NB4 (cell line): Measurements from ENCODE around the gene MYOCD.
A peak's percentile ranks its signal among the peaks of the same experiment; 100 is the strongest.

Experiments
- DNase-seq: peaks from one replicate; pipeline ENCODE4 v3.0.0; 2010; ENCODE audit warnings: low read depth
- H3K4me3 ChIP-seq: one replicate; pipeline ENCODE4 v1.5.1; 2011; ENCODE audit warnings: mild to moderate bottlenecking, low read depth, low read length, moderate library complexity
- CTCF ChIP-seq: IDR thresholded peaks from one replicate; pipeline ENCODE4 v1.5.1; 2012; ENCODE audit warnings: low read depth, low read length
- MAX ChIP-seq: IDR thresholded peaks from 2 replicates; pipeline ENCODE4 v1.6.1; 2011; ENCODE audit warnings: low read depth, low read length
- MYC ChIP-seq: IDR thresholded peaks from 2 replicates; pipeline ENCODE4 v1.6.1; 2011; ENCODE audit warnings: low read depth, low read length
- POLR2A ChIP-seq: IDR thresholded peaks from 2 replicates; pipeline ENCODE4 v1.6.1; 2011; ENCODE audit warnings: mild to moderate bottlenecking; ENCODE audit not compliant: insufficient read length; ENCODE audit errors: extremely low read depth

MYOCD gene

GRCh38 chr17:12659500-12659899 lies 6.2 kb upstream of the MYOCD start:
- DNase-seq = no peak
- no peak overlapping the region for H3K4me3 ChIP-seq
- no peak for TF ChIP-seq MYC
- TF ChIP-seq MAX = no peak
- no peak for TF ChIP-seq POLR2A
- no peak for TF ChIP-seq CTCF

- H3K4me3 ChIP-seq = no peak overlapping the region
- TF ChIP-seq CTCF (no peak), MYC (no peak), POLR2A (no peak), MAX (no peak)
- DNase-seq = no peak
These were observed 1.4 kb upstream of the MYOCD start for GRCh38 chr17:12664252-12664651.

- no peak for TF ChIP-seq MYC
- no peak for TF ChIP-seq MAX
- no peak for TF ChIP-seq CTCF
- no peak for TF ChIP-seq POLR2A
- no peak overlapping the region for H3K4me3 ChIP-seq
- DNase-seq = no peak
These were observed 812 bp upstream of the MYOCD start for GRCh38 chr17:12664894-12665262.

GRCh38 chr17:12666718-12667117 lies 1.0 kb downstream of the MYOCD start:
- TF ChIP-seq POLR2A (no peak), MAX (no peak), MYC (no peak), CTCF (no peak)
- DNase-seq = no peak

GRCh38 chr17:12667299-12667958 lies 1.7 kb downstream of the MYOCD start:
- DNase-seq = peak; percentile 50
- no peak for TF ChIP-seq POLR2A
- TF ChIP-seq MYC = no peak
- no peak for TF ChIP-seq MAX
- TF ChIP-seq CTCF = no peak
- no peak overlapping the region for H3K4me3 ChIP-seq

More at GRCh38 chr17:12666718-12667117, 1.0 kb downstream of the MYOCD start:
- H3K4me3 ChIP-seq = no peak overlapping the region
